ENCODE data around the gene ELL. TPM values are rescaled to one million over a fixed set of nuclear protein-coding genes. Genes with fewer than 3 reads are reported as not detected.

Gene ELL
- total and polyA plus RNA-seq, 2 donors (not counting 3 experiments of a cell fraction or from before 2014, with no cell fraction given) = 9.9 to 18.2 TPM

DNA sequence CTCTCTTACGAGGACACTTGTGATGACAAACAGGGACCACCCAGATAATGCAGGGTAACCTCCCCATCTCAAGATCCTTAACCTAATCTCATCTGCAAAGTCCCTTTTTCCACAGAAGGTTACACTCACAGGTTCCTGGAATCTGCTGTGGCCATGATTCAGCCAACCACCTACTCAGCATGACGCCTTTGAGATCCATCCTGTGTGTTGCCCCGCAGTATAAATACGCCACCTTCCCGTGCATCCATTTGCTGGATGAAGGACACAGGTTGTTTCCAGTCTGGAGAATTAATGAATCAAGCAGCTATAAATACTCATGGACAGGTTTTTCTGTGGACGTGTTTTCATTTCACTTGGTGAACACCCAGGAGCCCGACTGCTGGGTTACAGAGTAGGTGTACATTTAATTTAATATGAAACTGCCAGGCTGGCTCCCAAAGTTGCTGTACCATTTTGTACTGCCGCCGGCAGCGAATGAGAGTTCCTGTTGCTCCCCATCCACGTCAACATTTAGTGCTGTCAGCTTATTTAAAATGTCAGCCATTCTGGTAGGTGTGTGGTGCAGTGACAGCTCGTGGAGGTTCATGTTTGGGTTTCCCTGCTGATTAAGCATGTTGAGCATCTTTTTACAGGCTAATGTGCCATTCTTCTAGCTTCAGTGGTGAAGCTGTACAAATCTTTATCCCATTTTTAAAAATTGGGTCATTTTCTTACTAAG lies 40.2 kb downstream of the ELL start:
- CTCF ChIA-PET = interaction anchor here (0.5 to 1.9 kb wide), 8 partner anchors 11 to 292 kb away, joined by 3 to 7 read pairs (median 4); partner anchors contain the start of gene REX1BD
- Histone ChIP-seq H3K9ac (replicated peaks; ENCODE audit: extremely low read depth, insufficient read depth, low read length) (no peak overlapping the region), H3K4me2 (ENCODE audit: insufficient read depth, low read length) (no peak overlapping the region), H3K4me1 (ENCODE audit: control insufficient read depth, extremely low read depth, insufficient read depth, low read length) (peaks cover 26% of the 10 kb centered on the region), H3K36me3 (ENCODE audit: control insufficient read depth in 2 of 2, extremely low read depth in 1 of 2, insufficient read depth in 2 of 2, low read length in 2 of 2) (no peaks in the 10 kb centered on the region), H3K9me1 (replicated peaks; ENCODE audit: control insufficient read depth, extremely low read depth, insufficient read depth, low read length) (no peaks in the 10 kb centered on the region), H3K27ac (ENCODE audit: insufficient read depth, low read depth, low read length) (no peak overlapping the region), H3K27me3 (ENCODE audit: control insufficient read depth in 2 of 2, insufficient read depth in 2 of 2, low read length in 2 of 2) (no peaks in the 10 kb centered on the region), H3K9me3 (replicated peaks; ENCODE audit: control insufficient read depth, insufficient read depth, low read length) (no peaks in the 10 kb centered on the region), H4K20me1 (replicated peaks; ENCODE audit: control insufficient read depth, extremely low read depth, insufficient read depth, low read length) (no peaks in the 10 kb centered on the region), H3K4me3 (replicated peaks in 1 of 3; ENCODE audit: insufficient read depth in 1 of 3, low read depth in 1 of 3, low read length in 3 of 3) (no peak overlapping the region), H3K79me2 (ENCODE audit: control insufficient read depth, insufficient read depth, low read length) (peaks cover 46% of the 10 kb centered on the region), H2AFZ (ENCODE audit: low read depth, low read length) (no peak overlapping the region)
- dilution Hi-C loops (cut with MboI; ENCODE audit: extremely low pct_ligation_motif_present, low sequenced_read_pairs) (no loop called here), intact Hi-C loops (cut with micrococcal nuclease) (no loop called here)
- BruUV-seq (replicated peaks) = no TSS peak
- POLR2A ChIA-PET = interaction anchor here (0.5 to 0.6 kb wide), 2 partner anchors 69 to 1388 kb away, joined by 4 to 5 read pairs; no protein-coding TSS in a partner anchor
- TF ChIP-seq GATA2 (IDR thresholded peaks at IDR 0.05; ENCODE audit: insufficient read depth, insufficient read length, low read depth, low read length) (no peak), JUN (IDR thresholded peaks at IDR 0.05; ENCODE audit: borderline replicate concordance, insufficient read depth, insufficient read length, low read depth) (no peak), MYC (IDR thresholded peaks at IDR 0.05; ENCODE audit: low read depth, low read length) (no peak), FOS (IDR thresholded peaks at IDR 0.05; ENCODE audit: borderline replicate concordance, insufficient read depth, low read length) (no peak)
- TF ChIP-seq, protein P1, sequence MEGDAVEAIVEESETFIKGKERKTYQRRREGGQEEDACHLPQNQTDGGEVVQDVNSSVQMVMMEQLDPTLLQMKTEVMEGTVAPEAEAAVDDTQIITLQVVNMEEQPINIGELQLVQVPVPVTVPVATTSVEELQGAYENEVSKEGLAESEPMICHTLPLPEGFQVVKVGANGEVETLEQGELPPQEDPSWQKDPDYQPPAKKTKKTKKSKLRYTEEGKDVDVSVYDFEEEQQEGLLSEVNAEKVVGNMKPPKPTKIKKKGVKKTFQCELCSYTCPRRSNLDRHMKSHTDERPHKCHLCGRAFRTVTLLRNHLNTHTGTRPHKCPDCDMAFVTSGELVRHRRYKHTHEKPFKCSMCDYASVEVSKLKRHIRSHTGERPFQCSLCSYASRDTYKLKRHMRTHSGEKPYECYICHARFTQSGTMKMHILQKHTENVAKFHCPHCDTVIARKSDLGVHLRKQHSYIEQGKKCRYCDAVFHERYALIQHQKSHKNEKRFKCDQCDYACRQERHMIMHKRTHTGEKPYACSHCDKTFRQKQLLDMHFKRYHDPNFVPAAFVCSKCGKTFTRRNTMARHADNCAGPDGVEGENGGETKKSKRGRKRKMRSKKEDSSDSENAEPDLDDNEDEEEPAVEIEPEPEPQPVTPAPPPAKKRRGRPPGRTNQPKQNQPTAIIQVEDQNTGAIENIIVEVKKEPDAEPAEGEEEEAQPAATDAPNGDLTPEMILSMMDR (IDR thresholded peaks at IDR 0.05; ENCODE audit: extremely low read depth in 1 of 2, insufficient read depth in 1 of 2, low read depth in 1 of 2, low read length in 2 of 2) = no peak
- TF ChIP-seq, protein P2, sequence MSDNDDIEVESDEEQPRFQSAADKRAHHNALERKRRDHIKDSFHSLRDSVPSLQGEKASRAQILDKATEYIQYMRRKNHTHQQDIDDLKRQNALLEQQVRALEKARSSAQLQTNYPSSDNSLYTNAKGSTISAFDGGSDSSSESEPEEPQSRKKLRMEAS (IDR thresholded peaks at IDR 0.05; ENCODE audit: insufficient read depth, insufficient read length) = no peak
- DNase-seq (ENCODE audit: low read depth, low spot score) (no peak), FAIRE-seq (no peak)
